OCI-LY1 (cell line): ENCODE data around the gene TMEM161A.

ENCODE experiments used
- H2AFZ ChIP-seq: fragments of 200-600 bp; sonication (generic), shearing (Covaris generic); 2 replicates; pipeline ENCODE4 v1.6.0; 2014; ENCODE audit warnings: antibody characterized with exemption, mild to moderate bottlenecking, low read length
- H3F3A ChIP-seq: fragments of 200-600 bp; sonication (generic), shearing (Covaris generic); 2 replicates; pipeline ENCODE4 v1.6.0; 2014; ENCODE audit warnings: mild to moderate bottlenecking, antibody characterized with exemption, low read length, moderate library complexity; ENCODE audit not compliant: insufficient read depth
- H3K27ac ChIP-seq: fragments of 200-600 bp; sonication (generic); 2 replicates; pipeline ENCODE4 v1.5.1; 2014; ENCODE audit warnings: low read length, mixed run types, mild to moderate bottlenecking, low read depth; ENCODE audit not compliant: poor library complexity, severe bottlenecking
- H3K27me3 ChIP-seq: fragments of 200-600 bp; sonication (generic); 2 replicates; pipeline ENCODE4 v1.6.0; 2014; ENCODE audit warnings: antibody characterized with exemption, mild to moderate bottlenecking, low read length, moderate library complexity; ENCODE audit not compliant: insufficient read depth
- H3K36me3 ChIP-seq: fragments of 200-600 bp; sonication (generic); 2 replicates; pipeline ENCODE4 v1.6.1; 2014; ENCODE audit warnings: mild to moderate bottlenecking, antibody characterized with exemption, low read length, moderate library complexity, mixed read lengths; ENCODE audit not compliant: insufficient read depth
- H3K4me1 ChIP-seq: fragments of 200-600 bp; sonication (generic); 2 replicates; pipeline ENCODE4 v1.5.1; 2014; ENCODE audit warnings: mild to moderate bottlenecking, low read length, moderate library complexity; ENCODE audit not compliant: insufficient read depth, severe bottlenecking
- H3K4me2 ChIP-seq: fragments of 200-600 bp; sonication (generic), shearing (Covaris generic); 2 replicates; pipeline ENCODE4 v1.6.1; 2014; ENCODE audit warnings: low read length
- H3K4me3 ChIP-seq: fragments of 200-600 bp; sonication (generic); 2 replicates; pipeline ENCODE4 v1.5.1; 2014; ENCODE audit warnings: low read length, low read depth, mild to moderate bottlenecking, mixed read lengths; ENCODE audit not compliant: poor library complexity, severe bottlenecking
- H3K79me2 ChIP-seq: fragments of 200-600 bp; shearing (Covaris generic); 2 replicates; pipeline ENCODE4 v1.6.1; 2016; ENCODE audit warnings: mixed run types, low read length, mixed read lengths; ENCODE audit not compliant: insufficient read depth
- H3K9ac ChIP-seq: fragments of 200-600 bp; sonication (generic), shearing (Covaris generic); 2 replicates; pipeline ENCODE4 v1.6.1; 2014; ENCODE audit warnings: mild to moderate bottlenecking, low read length, mixed read lengths
- H3K9me2 ChIP-seq: fragments of 200-600 bp; sonication (generic), shearing (Covaris generic); 2 replicates; pipeline ENCODE4 v1.6.1; 2014; ENCODE audit warnings: low read depth, mild to moderate bottlenecking, low read length, mixed read lengths
- H3K9me3 ChIP-seq: fragments of 200-600 bp; shearing (Covaris generic); 2 replicates; pipeline ENCODE4 v1.6.1; 2014; ENCODE audit warnings: low read length, mixed read lengths
- H4K20me1 ChIP-seq: fragments of 200-600 bp; sonication (generic), shearing (Covaris generic); 2 replicates; pipeline ENCODE4 v1.6.0; 2016; ENCODE audit warnings: mild to moderate bottlenecking, low read length; ENCODE audit not compliant: insufficient read depth
- CTCF ChIP-seq: fragments of 200-600 bp; sonication (generic), shearing (Covaris generic); IDR thresholded peaks from 2 replicates; pipeline ENCODE4 v1.5.1; 2017; ENCODE audit warnings: mild to moderate bottlenecking, antibody characterized with exemption, low read length, moderate library complexity, mixed read lengths
- EZH2 ChIP-seq: fragments of 200-600 bp; sonication (generic), shearing (Covaris generic); IDR thresholded peaks from 2 replicates; pipeline ENCODE4 v1.8.0; 2017; ENCODE audit warnings: borderline replicate concordance, mixed run types, mild to moderate bottlenecking, antibody characterized with exemption, low read length, moderate library complexity, mixed read lengths

TMEM161A gene

GRCh38 chr19:19157808-19158207, 19.5 kb upstream of the TMEM161A start:
- Histone ChIP-seq H4K20me1 (no peaks in the 10 kb centered on the region), H3K9me3 (no peaks in the 10 kb centered on the region), H3K27me3 (no peaks in the 10 kb centered on the region), H3K9ac (peak overlapping the region; percentile 32; the same call in 1 of the 2 replicates), H3K4me3 (no peak overlapping the region), H3K4me2 (peak overlapping the region; percentile 70), H3K9me2 (no peaks in the 10 kb centered on the region), H3F3A (peaks cover 2% of the 10 kb centered on the region; the same call in 1 of the 2 replicates), H3K79me2 (0 out of 2 replicates have a peak, but pooled peaks cover 4% of the 10 kb centered on the region), H2AFZ (no peak overlapping the region), H3K27ac (peak overlapping the region; percentile 97), H3K4me1 (peaks cover 96% of the 10 kb centered on the region), H3K36me3 (peaks cover 12% of the 10 kb centered on the region; the same call in 1 of the 2 replicates)
- TF ChIP-seq CTCF, result no peak
- TF ChIP-seq EZH2, result no peak

GRCh38 chr19:19155495-19156219, 17.4 kb upstream of the TMEM161A start:
- Histone ChIP-seq H2AFZ (no peak overlapping the region), H3K9ac (peak overlapping the region; percentile 78), H3K4me2 (peak overlapping the region; percentile 70), H3K27me3 (no peaks in the 10 kb centered on the region), H3F3A (no peaks in the 10 kb centered on the region; the same call in 1 of the 2 replicates), H4K20me1 (no peaks in the 10 kb centered on the region), H3K4me1 (peaks cover 89% of the 10 kb centered on the region), H3K36me3 (peaks cover 12% of the 10 kb centered on the region; the same call in 1 of the 2 replicates), H3K4me3 (peak overlapping the region; percentile 55), H3K9me2 (no peaks in the 10 kb centered on the region), H3K27ac (peak overlapping the region; percentile 97), H3K9me3 (no peaks in the 10 kb centered on the region), H3K79me2 (0 out of 2 replicates have a peak, but pooled peaks cover 4% of the 10 kb centered on the region)
- TF ChIP-seq CTCF, result no peak
- TF ChIP-seq EZH2, result no peak

DNA sequence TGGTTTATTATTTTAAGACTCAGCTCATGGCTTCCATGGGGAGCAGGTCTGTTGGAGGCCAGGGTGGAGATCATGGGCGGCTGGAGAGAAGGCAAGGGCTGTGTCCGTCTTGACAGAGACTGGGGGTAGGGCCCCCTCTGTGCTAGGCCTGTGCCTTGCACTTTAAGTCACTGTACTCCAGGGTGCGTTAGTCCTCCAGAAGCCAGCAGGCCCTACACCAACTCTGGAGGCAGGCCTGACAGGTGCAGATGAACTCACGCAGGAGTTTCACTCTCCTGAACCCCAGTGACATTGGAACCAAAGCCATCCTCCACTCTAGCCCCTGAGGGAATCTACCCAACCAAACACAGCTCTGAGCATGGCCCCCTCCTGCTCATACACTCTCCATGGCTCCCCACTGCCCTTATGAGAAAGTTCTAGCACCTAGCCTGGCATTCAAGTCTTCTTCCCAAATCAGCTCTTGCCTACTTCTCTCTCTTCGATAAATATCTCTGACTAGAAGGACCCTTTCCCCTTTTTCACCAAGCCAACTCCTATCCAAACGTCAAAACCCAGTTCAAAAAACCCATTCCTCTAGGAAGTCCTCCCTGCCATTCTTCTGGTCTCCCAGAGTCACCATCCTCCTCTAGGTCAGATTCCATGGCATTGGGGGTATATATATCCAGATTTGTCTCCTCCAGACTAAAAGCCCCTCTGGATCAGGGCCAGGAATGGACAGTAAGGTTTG, 16.7 kb upstream of the TMEM161A start:
- Histone ChIP-seq H3K4me1 (peaks cover 81% of the 10 kb centered on the region), H3K9me3 (no peaks in the 10 kb centered on the region), H3K79me2 (0 out of 2 replicates have a peak, but pooled peaks cover 4% of the 10 kb centered on the region), H3F3A (no peaks in the 10 kb centered on the region; the same call in 1 of the 2 replicates), H2AFZ (no peak overlapping the region), H3K4me3 (peak overlapping the region; percentile 35), H3K27ac (peak overlapping the region; percentile 97), H3K27me3 (no peaks in the 10 kb centered on the region), H3K4me2 (peak overlapping the region; percentile 70), H3K36me3 (peaks cover 12% of the 10 kb centered on the region; the same call in 1 of the 2 replicates), H3K9me2 (no peaks in the 10 kb centered on the region), H4K20me1 (no peaks in the 10 kb centered on the region), H3K9ac (peak overlapping the region; percentile 78)
- TF ChIP-seq EZH2, result no peak
- peak; percentile 41; the same call in 1 of the 2 replicates for TF ChIP-seq CTCF
